ENCODE measurements around the gene ECE1.
"Not testable (repeated sequence)": the region's sequence is repeated elsewhere in the genome, so short reads cannot be mapped to it uniquely, and the experiment has no call there.

Gene ECE1

DNA sequence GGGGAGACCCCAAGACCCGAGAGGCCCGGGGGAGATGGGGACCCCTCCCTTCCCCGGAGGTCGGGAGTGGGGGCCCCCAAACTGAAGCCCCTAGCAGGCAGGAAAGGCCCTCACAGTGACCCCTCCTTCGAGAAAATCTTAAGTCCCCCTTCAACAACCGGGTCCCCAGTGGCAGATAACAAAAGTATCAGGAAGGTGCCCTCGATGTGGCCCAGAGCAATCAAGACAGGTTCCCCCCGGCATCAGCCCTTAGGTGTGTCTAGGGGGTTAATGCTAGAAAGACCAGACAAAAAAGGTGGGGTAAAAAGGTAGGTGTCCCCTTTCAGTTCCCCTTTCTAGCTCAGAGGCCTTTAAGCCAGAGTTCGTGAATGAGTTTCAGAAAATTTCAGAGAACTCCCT, 282 bp upstream of the ECE1 start:
- DNase-seq, result no peak

DNA sequence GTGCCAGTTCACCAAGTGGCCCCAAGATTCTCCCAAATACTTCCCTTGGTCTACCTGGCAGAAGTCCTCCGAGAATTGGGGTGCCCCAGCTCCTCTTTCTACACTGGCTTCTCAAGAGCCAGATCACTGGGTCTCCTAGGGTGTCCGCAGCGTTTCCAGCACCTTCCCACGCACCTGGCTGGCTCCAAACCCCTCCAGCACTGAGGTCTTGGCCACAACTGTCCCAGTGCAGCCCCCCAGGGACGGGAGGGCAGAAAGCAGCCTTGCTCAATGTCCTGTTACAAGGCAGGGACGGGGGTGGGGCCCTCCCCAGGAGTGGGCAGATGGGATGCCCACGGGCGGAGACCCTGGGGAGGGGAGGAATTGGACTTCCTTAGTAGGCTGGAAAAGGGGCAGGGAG, 1.1 kb downstream of the ECE1 start:
- DNase-seq, result no peak

DNA sequence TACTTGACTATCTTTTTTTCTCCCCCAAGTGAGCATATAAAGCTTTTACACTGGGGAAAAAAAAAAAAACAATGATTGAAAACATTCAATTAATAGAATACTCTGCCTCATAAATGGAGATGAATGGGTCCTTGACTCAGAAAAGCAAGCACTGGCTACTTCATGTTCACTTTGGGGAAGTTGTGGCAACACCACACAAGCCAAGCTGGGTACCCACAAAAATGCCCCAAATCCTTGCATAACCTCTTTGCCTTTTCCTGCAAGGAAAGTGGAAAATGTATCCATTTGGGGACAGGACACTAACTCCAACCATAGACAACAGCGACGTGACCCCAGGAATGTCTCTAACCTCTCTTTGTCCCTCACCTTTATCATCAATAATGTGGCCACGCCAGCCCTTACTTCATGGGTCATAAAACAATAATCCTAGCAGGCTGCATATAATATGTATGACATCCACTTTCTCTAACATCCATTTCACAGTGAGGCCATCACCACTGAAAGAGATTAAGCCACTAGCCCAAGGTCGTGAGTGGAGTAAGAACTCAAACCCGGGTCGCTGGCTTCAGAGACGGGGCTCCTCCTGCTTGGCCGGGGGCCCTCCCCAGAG, 2.3 kb downstream of the ECE1 start:
- DNase-seq, result no peak

DNA sequence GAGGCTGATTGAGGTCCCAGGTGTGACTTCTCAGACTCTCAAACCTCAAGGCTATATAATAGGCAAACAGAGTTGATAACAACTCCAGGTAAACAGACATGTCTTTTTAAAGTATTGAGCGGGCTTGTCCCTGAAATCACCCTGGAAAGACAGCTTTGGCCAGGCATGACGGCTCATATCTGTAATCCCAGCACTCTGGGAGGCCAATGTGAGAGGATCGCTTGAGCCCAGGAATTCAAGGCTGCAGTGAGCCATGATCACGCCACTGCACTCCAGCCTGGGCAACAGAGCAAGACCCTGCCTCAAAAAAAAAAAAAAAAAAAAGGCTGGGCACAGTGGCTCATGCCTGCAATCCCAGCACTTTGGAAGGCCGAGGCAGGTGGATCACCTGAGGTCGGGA, 4.9 kb downstream of the ECE1 start:
- not testable (repeated sequence) for DNase-seq

DNA sequence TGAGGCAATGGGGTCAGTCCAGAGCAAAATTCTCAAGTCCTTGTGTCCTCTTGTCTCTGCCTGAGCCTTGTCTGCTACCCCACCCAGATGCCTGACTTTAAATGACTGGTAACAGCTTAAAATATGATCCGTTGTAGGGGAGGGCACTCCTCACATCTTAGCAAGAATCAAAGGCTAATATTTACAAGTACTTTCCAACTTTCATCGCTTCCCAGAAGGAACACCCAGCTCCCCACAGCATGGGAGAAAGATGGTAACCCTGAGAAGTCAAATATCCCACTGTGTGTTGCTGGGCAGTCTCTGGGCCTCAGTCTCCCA, 5.2 kb downstream of the ECE1 start:
- DNase-seq, result no peak

DNA sequence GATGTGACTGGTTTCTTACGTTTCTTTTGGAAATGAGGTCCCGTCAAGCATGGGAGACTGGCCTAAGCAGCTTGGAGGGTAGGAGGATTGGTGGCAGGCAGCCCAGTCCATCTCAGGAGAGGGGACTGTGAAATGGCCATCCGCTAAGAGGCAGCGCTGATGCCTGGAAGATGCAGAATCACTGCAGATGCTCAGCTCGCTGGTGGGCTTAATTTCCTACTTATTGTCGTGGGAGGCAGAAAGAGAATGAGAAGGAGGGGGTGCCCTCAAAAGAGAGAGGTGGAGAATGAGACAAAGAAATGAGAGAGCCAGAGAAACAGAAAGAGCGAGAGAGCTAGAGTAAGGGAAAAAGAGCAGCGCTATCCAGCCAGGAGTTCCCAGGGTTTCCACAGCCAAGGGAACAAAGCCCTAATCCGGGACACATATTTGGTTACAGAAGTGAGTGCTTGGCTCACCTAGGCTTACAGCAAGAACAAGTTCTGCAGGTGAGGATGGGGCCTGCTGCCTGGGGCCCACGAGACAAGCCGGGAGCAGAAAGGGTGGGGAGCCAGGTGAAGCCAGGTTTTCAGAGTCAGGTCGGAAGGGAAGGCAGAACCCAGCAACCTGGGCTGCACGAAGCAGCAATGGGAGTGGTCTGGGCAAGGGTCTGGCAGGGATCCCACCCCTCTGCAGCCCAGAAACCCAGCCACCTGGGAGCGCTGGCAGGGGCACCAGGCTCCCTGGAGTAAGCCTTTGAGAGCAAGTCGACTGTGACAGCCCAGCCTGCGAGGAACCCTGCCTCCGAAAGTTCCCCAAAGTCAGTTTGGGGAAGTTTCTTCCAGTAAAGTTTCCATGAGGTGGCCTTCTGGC, 5.8 kb downstream of the ECE1 start:
- DNase-seq, result no peak

DNA sequence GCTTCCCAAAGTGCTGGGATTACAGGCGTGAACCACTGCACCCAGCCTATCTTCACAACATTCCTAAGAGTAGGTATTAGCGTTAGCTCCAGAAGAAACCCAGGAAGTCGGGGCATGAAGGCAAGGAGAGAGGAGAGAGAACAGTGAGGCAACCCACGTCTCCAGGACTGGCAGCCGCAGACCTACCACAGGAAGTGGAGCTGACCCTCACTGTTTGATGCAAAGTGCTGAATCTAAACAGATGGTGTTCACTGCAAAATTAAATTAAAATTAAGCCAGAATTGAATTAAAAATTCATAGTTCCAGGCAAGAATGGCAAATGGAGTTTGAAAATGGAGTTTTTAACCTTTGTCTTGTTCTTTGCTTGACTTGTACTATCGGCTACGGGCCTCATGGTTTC, 6.7 kb downstream of the ECE1 start:
- DNase-seq, result no peak

DNA sequence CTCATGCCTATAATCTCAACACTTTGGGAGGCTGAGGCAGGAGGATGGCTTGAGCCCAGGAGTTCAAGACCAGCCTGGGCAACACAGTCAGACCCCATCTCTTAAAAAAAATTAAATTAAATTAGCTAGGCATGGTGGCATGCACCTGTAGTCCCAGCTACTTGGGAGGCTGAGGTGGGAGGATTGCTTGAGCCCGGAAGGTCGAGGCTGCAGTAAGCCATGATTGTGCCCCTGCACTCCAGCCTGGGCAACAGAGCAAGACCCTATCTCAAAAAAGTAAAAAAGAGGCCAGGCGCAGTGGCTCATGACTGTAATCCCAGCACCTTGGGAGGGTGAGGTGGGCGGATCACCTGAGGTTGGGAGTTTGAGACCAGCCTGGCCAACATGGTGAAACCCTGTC, 8.2 kb downstream of the ECE1 start:
- not testable (repeated sequence) for DNase-seq

DNA sequence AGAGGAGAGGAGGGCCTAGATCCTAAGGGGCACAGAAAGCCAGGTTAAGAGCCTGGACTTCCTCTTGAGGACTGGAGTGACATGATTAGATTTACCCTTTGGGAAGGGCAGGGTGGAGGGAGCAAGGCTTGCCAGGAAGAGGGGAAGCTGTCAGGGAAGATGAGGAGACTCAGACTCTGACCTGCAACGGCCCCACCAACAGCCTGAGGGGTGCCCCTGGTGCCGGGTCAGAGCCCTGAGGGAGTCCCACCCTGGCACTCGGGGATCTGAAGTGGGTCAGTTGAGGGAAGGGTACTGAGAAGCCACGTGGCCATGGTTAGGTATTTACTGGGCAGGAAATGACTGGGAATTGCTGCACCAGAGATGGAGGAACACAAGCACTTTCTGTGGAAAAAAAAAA, 9.8 kb downstream of the ECE1 start:
- DNase-seq, result peak; percentile 17

DNA sequence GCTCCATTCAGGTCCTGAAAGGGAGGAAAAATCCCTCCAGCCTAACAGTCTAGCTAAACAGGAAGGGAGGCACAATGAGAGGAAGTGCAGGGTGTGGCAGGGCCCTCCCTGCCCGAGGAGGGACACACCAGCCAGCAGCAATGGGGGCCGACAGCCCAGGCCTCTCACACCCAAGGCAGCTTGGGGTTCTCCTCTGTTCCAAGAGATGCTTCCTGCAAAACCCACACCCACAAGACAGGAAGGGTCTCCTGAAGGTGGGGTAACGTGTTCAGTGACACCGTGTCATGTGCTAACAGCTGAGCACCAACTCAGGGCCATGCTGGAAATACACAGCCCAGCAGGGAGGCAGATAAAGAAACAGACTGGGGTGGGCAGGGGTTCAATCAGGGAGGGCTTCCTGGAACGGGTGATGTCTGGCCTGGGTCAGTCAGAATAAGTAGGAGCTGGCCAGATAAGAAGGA, 10.2 kb downstream of the ECE1 start:
- peak; percentile 21 for DNase-seq

DNA sequence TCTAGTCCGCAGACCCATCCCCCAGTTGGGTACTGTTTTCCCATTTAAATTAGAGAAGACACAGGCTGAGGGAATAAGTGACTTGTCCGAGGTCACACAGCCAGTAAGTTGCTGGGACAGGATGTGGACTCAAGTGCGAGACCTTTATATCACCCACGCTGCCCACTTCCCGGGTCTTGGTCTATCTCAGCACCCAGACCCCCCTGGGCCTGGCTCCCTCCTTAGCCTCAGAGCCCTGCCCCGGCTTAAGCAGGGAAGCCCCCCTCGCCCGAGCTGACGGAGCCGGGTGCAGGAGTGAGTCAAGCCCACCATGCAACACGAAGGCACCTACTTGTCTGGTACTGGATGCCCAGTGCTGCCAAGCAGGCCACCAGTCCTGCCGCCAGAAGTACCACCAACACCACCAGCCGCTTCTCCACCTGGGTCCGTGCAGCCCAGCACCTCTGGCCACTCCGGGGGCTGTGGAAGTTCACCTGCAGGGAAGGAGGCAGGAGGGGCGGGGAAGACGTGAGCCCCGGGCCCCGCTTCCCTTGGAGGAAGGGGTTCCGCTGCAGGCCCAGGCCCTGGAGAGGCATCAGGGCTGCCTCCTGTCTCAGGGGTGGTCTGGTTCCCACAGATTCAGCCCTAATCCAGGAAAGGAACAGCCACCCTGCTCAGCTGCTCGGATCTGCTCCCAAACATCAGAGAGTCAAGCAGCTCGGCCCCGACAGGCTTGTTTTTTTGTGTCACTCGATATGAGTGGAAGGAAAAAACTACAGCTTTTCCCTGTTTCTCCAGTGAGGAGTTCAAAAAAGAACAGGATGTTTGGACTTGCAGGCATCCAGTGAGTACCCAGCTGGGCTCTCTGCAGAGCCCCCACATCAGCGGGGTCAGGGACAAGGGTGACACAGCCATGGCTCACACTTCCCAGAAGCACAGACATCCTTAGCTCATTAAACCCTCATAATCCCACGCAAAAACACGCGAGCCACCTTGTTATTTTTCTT, 11.1 kb downstream of the ECE1 start:
- peak; percentile 27 for DNase-seq

DNA sequence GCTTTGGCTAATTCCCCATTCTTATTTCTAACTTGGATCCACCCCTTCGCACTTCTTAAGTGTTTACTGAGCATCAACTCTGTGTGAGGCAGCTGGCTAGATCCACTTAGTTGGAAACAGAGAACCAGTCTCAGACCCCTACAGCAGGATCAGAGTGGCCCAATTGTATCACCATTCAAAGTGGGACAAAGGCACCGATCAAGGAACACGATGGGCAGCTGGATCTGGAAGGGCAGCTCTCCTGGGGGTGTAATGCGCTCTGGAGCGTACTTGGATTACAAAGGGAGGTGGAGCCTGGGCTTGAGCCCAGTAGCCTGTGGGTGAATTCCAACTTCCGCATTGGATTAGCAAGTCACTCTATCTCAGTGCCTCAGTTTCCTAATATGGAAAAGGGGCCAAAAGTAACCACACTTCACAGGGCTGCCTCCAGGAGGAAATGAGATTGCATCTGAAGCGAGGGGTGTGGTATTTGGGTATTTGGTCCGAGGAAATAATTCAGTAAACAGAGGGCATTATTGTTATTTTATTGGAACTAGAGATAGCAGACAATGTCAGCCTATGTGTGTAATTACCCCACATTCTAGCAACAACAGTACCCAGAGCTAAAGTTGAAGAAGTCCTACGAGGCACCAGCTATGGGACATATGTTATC, 11.9 kb downstream of the ECE1 start:
- DNase-seq, result no peak

DNA sequence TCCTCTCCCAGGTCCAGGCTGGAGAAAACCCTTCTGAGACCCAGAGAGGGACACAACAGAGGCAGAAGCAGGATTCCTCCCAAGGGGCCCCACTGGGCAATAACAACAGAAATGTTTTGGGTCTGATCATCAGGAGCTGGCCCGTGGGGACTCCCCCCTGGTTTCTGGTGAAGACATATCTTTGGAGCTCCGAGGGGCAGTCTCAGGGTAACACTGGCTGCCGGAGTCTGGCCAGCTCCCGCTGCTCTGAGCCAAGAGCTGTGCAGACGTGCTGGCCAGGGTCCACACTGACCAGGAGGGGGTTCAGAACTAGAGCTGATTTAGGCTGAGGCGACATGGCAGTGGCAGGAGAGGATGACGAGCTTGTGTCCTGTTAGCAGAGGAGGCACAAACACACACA, 13.1 kb downstream of the ECE1 start:
- DNase-seq, result no peak

DNA sequence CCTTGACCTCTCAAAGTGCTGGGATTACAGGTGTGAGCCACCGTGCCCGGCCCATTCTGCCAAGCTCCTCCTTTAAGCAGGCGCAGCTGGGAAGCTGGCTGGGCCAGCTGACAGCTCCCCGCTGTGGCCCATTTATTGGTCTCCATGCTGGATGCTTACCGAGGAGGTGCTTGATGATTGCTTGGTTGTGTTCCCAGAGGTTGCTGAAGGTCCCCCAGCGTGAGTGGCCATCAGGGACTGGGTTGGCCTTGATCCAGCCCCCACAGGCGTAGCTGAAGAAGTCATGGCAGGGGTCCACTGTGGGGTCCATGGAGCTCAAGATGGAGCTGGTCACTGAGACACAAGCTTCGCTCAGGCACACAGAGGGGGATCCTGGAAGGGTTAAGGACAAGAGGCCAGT, 17.7 kb downstream of the ECE1 start:
- DNase-seq, result no peak

DNA sequence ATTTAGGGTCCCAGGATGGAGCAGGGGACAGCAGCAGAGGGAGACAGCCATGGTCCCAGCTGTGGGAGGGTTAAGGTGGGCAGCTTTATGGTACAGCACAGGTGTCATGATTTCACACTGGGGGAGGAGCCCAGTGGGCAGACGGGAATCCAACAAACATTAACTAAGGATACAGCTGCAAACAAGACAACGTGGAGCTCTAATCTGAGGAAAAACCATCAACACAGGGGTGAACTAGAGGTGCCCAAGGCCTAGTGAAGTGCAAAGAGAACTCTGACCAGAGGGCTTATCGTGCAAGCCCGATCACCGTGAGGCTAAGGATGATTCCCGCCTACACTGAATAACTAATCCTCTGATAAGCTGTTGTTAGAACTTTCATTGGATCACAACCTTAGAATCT, 18.7 kb downstream of the ECE1 start:
- no peak for DNase-seq

DNA sequence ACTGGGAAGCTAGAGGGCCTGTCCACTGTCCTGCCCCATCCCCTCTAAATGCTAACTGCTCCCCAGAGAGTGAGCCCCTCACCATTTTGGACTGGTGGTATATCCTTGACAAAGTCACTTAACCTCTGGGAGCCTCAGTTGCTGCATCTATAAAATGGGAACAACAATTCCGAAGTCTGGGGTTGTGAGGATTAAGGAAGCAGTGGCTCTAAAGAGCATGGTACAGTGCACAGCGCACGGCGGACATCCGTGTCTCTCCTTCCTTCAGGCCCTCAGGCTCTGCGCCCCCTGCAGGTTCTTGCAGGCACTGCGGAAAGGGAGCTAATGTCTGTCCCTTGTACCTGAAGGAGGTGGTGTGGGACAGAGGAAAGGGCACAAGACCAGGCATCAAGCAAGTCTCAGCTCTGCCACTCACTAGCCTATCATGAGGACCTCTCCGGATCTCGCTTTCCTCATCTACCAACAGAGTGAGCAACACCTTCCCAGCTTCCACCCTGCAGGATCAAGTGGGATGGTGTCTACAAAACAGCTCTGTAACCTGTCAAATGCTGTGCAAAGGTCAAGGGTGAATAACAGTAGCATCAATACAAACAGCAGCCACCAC, 20.1 kb downstream of the ECE1 start:
- DNase-seq, result peak; percentile 59

DNA sequence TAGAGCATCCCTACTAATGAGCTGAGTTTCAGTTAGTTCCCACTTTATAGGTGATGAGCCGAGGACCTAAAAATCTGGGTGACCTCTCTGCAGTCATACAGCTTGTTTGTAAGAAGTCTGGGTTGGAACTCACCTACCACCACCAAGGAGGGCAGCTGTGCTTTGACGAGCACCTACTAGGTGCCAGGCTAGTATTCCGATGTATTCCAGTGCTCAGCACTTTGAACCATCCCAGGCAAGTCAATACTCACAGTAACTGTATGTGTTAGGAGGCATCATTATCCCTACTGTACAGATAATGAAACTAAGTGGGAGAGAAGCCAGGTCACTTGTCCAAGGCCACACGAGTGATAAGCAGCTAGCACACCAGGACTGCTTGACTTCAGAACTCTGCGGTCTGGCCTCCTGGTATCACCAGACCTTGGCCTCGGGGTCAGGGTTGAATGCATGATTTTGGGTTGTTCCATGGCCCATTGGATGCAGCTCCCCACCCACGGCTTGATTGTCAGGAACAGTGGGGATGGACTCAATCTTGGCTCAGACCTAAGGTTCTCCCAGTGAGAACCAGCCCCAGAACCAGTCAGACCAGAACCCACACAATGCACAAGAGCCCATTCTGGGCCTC, 20.7 kb downstream of the ECE1 start:
- DNase-seq, result no peak

DNA sequence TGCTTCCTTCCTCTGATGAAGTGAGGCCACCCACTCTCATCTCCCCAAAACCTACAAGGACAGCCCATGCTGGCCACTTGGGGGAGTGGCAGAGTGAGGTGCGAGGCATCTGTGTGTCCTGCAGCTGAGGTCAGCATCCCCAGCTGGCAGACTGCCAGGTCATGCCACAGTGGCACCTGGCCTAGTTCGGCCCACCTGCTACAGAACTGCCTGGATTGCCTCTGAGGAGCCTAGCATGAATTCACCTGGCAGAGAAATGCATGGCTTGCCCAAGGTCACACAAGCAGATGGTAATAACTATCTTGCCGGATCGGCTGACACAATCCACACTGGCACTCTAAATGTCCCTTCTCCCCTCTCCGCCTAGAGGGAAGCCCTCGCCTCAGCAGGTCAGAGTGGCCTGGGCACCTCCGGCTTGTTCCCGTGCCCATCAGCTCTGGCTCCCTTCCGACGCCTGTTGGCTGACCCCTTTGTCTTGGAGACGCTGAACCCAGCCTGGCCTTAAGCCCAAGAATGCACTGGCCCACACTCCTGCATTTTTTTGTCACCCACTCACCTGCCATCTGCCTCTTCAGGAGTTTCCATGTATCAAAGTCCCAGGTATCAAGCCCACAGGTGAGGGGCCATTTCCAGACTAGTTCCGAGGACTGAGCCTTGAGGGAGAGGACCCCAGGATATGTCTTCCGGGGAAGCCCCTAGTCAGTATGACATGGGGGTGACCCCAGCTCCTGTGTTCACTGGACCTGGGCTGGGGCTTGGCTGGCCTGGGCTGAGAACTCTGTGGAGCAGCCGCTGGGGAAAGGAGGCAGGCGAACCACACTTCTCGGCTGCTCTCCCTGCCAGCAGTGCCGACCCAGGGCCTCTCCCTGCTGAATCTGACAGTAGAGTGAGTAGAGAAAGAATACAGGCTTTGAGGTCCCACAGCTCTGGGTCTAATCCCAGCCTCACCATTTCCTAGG, 21.7 kb downstream of the ECE1 start:
- no peak for DNase-seq

DNA sequence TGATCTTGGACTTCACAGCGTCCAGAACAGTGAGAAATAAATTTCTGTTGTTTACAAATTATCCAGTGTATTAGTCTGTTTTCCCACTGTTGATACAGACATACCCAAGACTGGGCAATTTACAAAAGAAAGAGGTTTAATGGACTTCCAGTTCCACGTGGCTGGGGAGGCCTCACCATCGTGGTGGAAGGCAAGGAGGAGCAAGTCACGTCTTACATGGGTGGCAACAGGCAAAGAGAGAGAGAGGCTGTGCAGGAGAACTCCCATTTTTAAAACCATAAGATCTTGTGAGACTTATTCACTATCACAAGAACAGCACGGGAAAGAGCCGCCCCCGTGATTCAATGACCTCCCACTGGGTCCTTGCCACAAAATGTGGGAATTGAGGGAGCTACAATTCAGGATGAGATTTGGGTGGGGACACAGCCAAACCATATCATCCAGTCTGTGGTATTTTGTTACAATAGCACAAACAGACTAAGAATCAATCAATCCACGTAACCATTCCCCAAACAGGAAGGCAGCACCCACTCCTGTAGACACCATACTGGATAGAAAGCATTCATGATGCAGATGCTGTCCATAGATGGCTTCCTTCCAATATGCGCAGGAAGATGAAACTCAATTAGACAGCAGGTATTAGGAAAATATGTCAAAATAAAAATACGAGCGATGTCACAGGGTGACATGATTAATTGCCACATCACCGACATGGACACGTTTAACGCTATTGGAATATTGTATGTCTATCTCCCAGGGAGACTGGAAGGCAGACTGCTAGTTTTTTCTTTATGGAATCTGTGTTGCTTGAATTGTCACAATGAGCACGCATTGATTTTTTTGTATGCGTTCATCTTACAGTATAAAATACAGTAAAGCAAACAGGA, 22.8 kb downstream of the ECE1 start:
- no peak for DNase-seq

All from EL (cell line).